Adrenal gland (tissue), 5 donors: Measurements from ENCODE around the gene ABHD15.

Experiments
- POLR2A ChIP-seq, 2 donors: fragments of 450-650 bp; IDR thresholded peaks; one replicate each; pipeline ENCODE4 v1.6.1; 2017; ENCODE audit warnings: antibody characterized with exemption in 2 of 2, mild to moderate bottlenecking in 2 of 2, moderate library complexity in 1 of 2
- TF ChIP-seq, protein P1 (sequence below), 6 experiments: fragments of 450-650 bp in 4 of 6; fragments of 200-600 bp in 2 of 6; sonication (generic) in 1 of 6; IDR thresholded peaks; 1 replicate in 5 of 6; 2 replicates in 1 of 6; pipeline versions ENCODE4 v1.5.1 to v1.8.0; 2016 to 2021; ENCODE audit warnings: antibody characterized with exemption in 6 of 6, mild to moderate bottlenecking in 2 of 6, moderate library complexity in 1 of 6
- donor health status: DM: no; HTN: no; CAD: no.

DNA sequence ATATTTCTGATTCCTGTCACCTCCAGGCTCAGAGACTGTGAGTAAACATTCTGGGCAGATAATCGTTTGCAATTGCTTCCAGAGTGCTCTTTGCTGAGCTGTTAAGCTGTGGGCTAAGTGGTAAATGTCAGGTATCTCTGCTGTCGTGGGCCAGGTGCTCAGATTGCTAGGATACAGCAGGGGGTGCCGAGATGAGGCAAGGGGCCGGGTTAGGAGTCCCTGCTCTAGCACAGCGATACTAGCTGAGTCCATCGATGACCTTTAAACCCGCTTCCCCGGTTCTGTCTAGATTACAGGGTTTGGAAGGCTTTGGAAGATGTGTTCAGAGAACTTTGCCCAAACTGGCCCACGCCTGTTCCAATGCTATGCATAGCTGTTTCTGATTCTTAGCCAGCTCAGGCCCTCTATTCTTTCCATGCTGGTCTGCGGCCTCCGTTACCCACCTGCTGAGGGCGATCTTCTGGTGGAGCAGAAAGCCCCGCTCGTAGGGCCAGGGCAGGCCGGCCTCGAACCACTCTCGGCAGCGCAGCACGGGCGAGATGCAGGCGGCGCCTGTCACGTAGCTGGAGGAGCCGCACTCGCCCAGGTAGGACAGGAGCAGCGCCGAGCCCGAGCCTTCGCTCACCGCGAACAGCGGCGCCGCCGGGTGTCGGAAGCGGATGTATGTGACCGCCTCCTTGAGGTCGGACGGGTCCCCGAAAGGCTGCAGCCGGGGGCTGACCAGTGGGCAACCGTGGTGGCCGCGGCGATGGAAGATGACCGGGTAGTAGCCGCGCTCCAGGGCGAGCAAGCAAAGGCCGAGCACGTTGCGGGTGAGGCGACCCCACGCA is 979 bp downstream of the ABHD15 start:
- TF ChIP-seq POLR2A (IDR thresholded peaks at IDR 0.05): no peak
- TF ChIP-seq, protein P1, sequence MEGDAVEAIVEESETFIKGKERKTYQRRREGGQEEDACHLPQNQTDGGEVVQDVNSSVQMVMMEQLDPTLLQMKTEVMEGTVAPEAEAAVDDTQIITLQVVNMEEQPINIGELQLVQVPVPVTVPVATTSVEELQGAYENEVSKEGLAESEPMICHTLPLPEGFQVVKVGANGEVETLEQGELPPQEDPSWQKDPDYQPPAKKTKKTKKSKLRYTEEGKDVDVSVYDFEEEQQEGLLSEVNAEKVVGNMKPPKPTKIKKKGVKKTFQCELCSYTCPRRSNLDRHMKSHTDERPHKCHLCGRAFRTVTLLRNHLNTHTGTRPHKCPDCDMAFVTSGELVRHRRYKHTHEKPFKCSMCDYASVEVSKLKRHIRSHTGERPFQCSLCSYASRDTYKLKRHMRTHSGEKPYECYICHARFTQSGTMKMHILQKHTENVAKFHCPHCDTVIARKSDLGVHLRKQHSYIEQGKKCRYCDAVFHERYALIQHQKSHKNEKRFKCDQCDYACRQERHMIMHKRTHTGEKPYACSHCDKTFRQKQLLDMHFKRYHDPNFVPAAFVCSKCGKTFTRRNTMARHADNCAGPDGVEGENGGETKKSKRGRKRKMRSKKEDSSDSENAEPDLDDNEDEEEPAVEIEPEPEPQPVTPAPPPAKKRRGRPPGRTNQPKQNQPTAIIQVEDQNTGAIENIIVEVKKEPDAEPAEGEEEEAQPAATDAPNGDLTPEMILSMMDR (IDR thresholded peaks at IDR 0.05): no peak
